Measurements from ENCODE around the gene SLC35B4. TPM values are rescaled to one million over a fixed set of nuclear protein-coding genes. Genes with fewer than 3 reads are reported as not detected.

SLC35B4 gene
- total and polyA plus RNA-seq, 2 donors (not counting 1 experiment from before 2014, with no cell fraction given): 6.0 to 14.8 TPM

DNA sequence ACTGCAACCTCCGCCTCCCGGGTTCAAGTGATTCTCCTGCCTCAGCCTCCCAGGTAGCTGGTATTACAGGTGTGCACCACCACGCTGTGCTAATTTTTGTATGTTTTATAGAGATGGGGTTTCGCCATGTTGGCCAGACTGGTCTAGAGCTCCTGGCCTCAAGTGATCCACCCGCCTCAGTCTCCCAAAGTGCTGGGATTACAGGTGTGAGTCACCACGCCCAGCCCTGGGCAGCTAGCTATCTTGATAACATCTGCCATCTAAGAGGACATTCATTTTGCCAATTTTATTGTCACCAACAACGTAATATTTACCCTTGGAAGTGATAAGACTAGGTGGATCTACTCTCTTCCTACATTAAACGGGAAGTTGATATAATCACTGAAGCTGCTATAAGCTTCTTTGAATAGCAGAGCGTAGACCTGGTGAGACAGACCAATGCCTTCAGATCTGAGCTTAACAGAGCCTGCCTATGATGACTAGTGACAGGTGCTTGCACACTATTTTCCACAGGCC, 39.7 kb upstream of the SLC35B4 start:
- Histone ChIP-seq H3K4me1 (ENCODE audit: control insufficient read depth in 2 of 2, insufficient read depth in 2 of 2, low read length in 2 of 2) (peaks cover 0 to 3% of the 10 kb centered on the region in 2 donors), H3K36me3 (replicated peaks in 1 of 2; ENCODE audit: control extremely low read depth in 1 of 2, control insufficient read depth in 1 of 2, extremely low read depth in 1 of 2, insufficient read depth in 2 of 2, low read length in 1 of 2) (no peaks in the 10 kb centered on the region), H3K4me3 (ENCODE audit: control extremely low read depth in 1 of 5, extremely low read depth in 1 of 5, insufficient read depth in 1 of 5, low read depth in 2 of 5, low read length in 4 of 5) (no peak overlapping the region), H3K4me2 (replicated peaks; ENCODE audit: low read depth, low read length, poor library complexity, severe bottlenecking) (no peak overlapping the region), H3K9me3 (ENCODE audit: control extremely low read depth in 1 of 3, control insufficient read depth in 2 of 3, insufficient read depth in 1 of 3, low read length in 2 of 3) (no peaks in the 10 kb centered on the region), H3K27me3 (replicated peaks in 1 of 4; ENCODE audit: control extremely low read depth in 1 of 4, control insufficient read depth in 3 of 4, insufficient read depth in 4 of 4, low read length in 3 of 4) (no peaks in the 10 kb centered on the region), H4K20me1 (ENCODE audit: control insufficient read depth, insufficient read depth, low read length, poor library complexity, severe bottlenecking) (no peaks in the 10 kb centered on the region), H2AFZ (ENCODE audit: insufficient read depth, low read depth, low read length, poor library complexity, severe bottlenecking) (no peak overlapping the region), H3K27ac (ENCODE audit: low read length in 2 of 2) (no peak overlapping the region), H3K9ac (ENCODE audit: low read length) (no peak overlapping the region), H3K79me2 (ENCODE audit: control insufficient read depth, insufficient read depth, low read length) (no peaks in the 10 kb centered on the region)
- Mint-ChIP-seq H3K4me1 (no peaks in the 10 kb centered on the region), H3K27me3 (peaks cover 8% of the 10 kb centered on the region), H3K9me3 (ENCODE audit: insufficient read depth) (no peaks in the 10 kb centered on the region), H3K27ac (no peak overlapping the region), H3K4me3 (no peak overlapping the region)
- DNase-seq (no peak), ATAC-seq (ENCODE audit: low read depth) (no peak)
- intact Hi-C loops (cut with micrococcal nuclease): no loop called here
- ChIA-PET CTCF (interaction anchor here (2.0 to 2.2 kb wide), 2 partner anchors 19 to 216 kb away, joined by 5 to 8 read pairs; no protein-coding TSS in a partner anchor), POLR2A (no interaction called here)
- 100% methylated on average over 5 of the region's 9 CpGs for WGBS (ENCODE audit: insufficient coverage)
- TF ChIP-seq, protein P1, sequence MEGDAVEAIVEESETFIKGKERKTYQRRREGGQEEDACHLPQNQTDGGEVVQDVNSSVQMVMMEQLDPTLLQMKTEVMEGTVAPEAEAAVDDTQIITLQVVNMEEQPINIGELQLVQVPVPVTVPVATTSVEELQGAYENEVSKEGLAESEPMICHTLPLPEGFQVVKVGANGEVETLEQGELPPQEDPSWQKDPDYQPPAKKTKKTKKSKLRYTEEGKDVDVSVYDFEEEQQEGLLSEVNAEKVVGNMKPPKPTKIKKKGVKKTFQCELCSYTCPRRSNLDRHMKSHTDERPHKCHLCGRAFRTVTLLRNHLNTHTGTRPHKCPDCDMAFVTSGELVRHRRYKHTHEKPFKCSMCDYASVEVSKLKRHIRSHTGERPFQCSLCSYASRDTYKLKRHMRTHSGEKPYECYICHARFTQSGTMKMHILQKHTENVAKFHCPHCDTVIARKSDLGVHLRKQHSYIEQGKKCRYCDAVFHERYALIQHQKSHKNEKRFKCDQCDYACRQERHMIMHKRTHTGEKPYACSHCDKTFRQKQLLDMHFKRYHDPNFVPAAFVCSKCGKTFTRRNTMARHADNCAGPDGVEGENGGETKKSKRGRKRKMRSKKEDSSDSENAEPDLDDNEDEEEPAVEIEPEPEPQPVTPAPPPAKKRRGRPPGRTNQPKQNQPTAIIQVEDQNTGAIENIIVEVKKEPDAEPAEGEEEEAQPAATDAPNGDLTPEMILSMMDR (IDR thresholded peaks at IDR 0.05): no peak
- no peak for TF ChIP-seq EZH2 (IDR thresholded peaks at IDR 0.05; ENCODE audit: borderline replicate concordance, insufficient read depth, low read depth, low read length, poor library complexity, severe bottlenecking)

- POLR2A ChIA-PET: no interaction called here
- H3K27me3 Mint-ChIP-seq: peaks cover 8% of the 10 kb centered on the region
- H3K79me2 ChIP-seq (ENCODE audit: control insufficient read depth, insufficient read depth, low read length): no peaks in the 10 kb centered on the region
- H3K4me1 ChIP-seq (ENCODE audit: control insufficient read depth in 2 of 2, insufficient read depth in 2 of 2, low read length in 2 of 2): peaks cover 0 to 3% of the 10 kb centered on the region in 2 donors
- CTCF ChIA-PET: no interaction called here
- no peak overlapping the region for H2AFZ ChIP-seq (ENCODE audit: insufficient read depth, low read depth, low read length, poor library complexity, severe bottlenecking)
- no peak overlapping the region for H3K27ac ChIP-seq (ENCODE audit: low read length in 2 of 2)
- H3K4me3 ChIP-seq (ENCODE audit: control extremely low read depth in 1 of 5, extremely low read depth in 1 of 5, insufficient read depth in 1 of 5, low read depth in 2 of 5, low read length in 4 of 5): no peak overlapping the region
- no peaks in the 10 kb centered on the region for H3K36me3 ChIP-seq (replicated peaks in 1 of 2; ENCODE audit: control extremely low read depth in 1 of 2, control insufficient read depth in 1 of 2, extremely low read depth in 1 of 2, insufficient read depth in 2 of 2, low read length in 1 of 2)
- no peaks in the 10 kb centered on the region for H3K9me3 ChIP-seq (ENCODE audit: control extremely low read depth in 1 of 3, control insufficient read depth in 2 of 3, insufficient read depth in 1 of 3, low read length in 2 of 3)
- H3K4me1 Mint-ChIP-seq: no peaks in the 10 kb centered on the region
- no peak for DNase-seq
- H3K27me3 ChIP-seq (replicated peaks in 1 of 4; ENCODE audit: control extremely low read depth in 1 of 4, control insufficient read depth in 3 of 4, insufficient read depth in 4 of 4, low read length in 3 of 4): no peaks in the 10 kb centered on the region
- TF ChIP-seq, protein P1 (IDR thresholded peaks at IDR 0.05): no peak
- no peak for TF ChIP-seq EZH2 (IDR thresholded peaks at IDR 0.05; ENCODE audit: borderline replicate concordance, insufficient read depth, low read depth, low read length, poor library complexity, severe bottlenecking)
- no peak for ATAC-seq (ENCODE audit: low read depth)
- no peak overlapping the region for H3K27ac Mint-ChIP-seq
- H3K9ac ChIP-seq (ENCODE audit: low read length): no peak overlapping the region
- intact Hi-C loops (cut with micrococcal nuclease): no loop called here
- H4K20me1 ChIP-seq (ENCODE audit: control insufficient read depth, insufficient read depth, low read length, poor library complexity, severe bottlenecking): no peaks in the 10 kb centered on the region
- H3K4me3 Mint-ChIP-seq: no peak overlapping the region
- WGBS (ENCODE audit: insufficient coverage): 17% methylated on average over 1 of the region's 4 CpGs
- H3K4me2 ChIP-seq (replicated peaks; ENCODE audit: low read depth, low read length, poor library complexity, severe bottlenecking): no peak overlapping the region
- no peaks in the 10 kb centered on the region for H3K9me3 Mint-ChIP-seq (ENCODE audit: insufficient read depth)
Observed at GRCh38 chr7:134355927-134356326, 39.2 kb upstream of the SLC35B4 start.

Measured in B cell (primary cell).